GM18520 (cell line): ENCODE measurements around the gene EML2.
A peak's percentile ranks its signal among the peaks of the same experiment; 100 is the strongest.
"Not testable (repeated sequence)": the region's sequence is repeated elsewhere in the genome, so short reads cannot be mapped to it uniquely, and the experiment has no call there.

Experiments used
- ATAC-seq: cut with Tn5 transposase; IDR thresholded peaks from one replicate; pipeline ENCODE4 v1.9.1; 2021; ENCODE audit not compliant: unreplicated experiment

The EML2 gene, protein sequence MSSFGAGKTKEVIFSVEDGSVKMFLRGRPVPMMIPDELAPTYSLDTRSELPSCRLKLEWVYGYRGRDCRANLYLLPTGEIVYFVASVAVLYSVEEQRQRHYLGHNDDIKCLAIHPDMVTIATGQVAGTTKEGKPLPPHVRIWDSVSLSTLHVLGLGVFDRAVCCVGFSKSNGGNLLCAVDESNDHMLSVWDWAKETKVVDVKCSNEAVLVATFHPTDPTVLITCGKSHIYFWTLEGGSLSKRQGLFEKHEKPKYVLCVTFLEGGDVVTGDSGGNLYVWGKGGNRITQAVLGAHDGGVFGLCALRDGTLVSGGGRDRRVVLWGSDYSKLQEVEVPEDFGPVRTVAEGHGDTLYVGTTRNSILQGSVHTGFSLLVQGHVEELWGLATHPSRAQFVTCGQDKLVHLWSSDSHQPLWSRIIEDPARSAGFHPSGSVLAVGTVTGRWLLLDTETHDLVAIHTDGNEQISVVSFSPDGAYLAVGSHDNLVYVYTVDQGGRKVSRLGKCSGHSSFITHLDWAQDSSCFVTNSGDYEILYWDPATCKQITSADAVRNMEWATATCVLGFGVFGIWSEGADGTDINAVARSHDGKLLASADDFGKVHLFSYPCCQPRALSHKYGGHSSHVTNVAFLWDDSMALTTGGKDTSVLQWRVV

DNA sequence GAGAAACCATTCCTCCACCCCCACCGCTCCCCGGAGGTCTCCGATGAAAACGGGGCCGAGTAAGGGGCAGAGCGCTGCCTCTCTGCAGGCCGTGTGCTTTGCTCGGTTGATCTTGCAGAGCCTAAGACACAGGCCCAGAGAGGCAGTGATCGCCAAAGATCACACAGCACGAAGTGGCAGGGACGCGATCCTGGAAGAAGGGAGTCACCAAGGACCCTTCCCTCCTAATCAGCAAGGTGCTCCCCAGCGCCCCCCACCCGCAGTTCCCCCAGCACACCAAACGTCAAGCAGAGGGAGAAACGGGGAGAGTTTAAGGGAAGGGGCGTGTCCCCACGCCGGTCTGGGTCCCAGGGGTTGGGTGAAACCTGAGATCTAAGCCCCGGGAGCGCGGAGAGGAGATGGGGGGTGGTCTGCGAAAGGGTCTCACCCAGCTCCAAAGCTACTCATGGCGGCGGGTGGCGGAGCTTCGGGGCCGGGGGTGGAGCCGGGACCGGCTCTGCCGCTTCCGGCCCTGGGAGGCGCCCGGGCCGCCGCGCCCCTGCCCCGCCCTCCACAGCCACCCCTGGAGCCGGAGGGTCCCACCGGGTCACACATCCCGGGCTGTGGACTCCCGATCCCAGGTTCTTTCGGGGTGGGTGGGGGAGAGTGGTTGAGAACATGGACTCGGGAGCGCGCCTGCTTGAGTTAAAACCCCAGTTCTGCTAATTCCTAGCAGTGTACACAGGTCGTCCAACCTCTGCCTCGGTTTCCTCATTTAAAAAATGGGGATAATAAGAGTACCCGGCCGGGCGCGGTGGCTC lies at the start of gene EML2:
TSS of gene EML2 (minus strand) at position 468 of the 800 bp plus-strand sequence. CDS start at position 447, 21 bp downstream.
- ATAC-seq, result no peak

DNA sequence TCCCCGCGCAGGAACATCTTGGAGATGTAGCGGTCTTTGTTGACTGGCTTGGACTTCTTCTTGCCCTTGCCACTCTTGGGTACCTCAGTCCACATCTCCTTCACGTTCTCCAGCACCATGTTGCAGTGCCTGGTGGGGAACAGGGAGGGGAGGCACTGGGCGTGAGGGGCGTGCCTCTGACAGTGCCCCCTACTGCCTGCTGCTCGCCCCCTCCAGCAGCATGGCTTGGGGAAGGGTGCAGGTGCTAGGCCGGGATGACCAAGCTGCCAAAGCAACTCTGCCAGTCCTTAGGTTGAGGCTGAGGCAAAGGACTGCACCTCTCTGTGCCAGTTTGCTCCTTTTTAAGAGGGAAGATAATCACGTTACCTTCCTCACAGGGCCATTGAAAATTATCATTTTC lies 48.4 kb upstream of the EML2 start:
- ATAC-seq, result no peak

GRCh38 chr19:45685045-45685444 lies 45.8 kb upstream of the EML2 start:
- not testable (repeated sequence) for ATAC-seq

- ATAC-seq, result no peak
Measured at GRCh38 chr19:45682908-45683307, 43.7 kb upstream of the EML2 start.

GRCh38 chr19:45682117-45682516 lies 42.9 kb upstream of the EML2 start:
- no peak for ATAC-seq

- ATAC-seq, result peak; percentile 65
Measured at GRCh38 chr19:45681391-45682015, 42.3 kb upstream of the EML2 start.

GRCh38 chr19:45677351-45678230 lies 38.4 kb upstream of the EML2 start:
- ATAC-seq, result no peak

DNA sequence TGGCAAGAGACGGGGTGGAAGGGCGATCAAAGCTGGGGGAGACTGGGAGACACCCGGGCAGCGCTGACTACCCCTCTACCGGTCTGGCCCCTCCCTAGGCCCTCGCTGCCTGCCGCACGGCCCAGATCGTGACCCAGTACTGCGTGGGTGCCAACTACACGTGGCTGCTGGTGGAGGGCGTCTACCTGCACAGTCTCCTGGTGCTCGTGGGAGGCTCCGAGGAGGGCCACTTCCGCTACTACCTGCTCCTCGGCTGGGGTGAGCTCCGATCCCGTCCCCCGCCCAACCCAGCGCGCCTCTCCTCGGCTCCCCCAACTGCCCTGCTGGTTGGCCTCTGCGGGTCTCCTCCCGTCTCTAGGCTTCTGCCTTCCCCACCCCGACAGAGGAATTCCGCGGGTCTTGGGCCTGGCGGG lies 37.7 kb upstream of the EML2 start:
- no peak for ATAC-seq

DNA sequence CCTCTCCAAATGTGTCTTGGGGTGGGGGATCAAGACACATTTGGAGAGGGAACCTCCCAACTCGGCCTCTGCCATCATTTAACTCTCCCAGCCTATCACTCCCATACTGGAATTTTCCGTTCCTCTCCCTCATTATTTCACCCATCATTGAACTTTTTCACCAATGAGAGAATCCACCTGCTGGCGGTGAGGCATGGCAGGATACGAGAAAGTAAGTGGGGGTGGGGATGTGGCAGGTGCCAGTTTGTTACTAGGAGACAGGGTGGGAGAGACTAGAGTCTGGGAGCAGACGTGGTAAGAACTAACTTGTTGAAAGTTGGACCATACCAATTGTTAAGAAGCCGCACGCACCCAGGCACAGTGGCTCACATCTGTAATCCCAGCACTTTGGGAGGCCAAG lies 35.7 kb upstream of the EML2 start:
- ATAC-seq, result no peak

DNA sequence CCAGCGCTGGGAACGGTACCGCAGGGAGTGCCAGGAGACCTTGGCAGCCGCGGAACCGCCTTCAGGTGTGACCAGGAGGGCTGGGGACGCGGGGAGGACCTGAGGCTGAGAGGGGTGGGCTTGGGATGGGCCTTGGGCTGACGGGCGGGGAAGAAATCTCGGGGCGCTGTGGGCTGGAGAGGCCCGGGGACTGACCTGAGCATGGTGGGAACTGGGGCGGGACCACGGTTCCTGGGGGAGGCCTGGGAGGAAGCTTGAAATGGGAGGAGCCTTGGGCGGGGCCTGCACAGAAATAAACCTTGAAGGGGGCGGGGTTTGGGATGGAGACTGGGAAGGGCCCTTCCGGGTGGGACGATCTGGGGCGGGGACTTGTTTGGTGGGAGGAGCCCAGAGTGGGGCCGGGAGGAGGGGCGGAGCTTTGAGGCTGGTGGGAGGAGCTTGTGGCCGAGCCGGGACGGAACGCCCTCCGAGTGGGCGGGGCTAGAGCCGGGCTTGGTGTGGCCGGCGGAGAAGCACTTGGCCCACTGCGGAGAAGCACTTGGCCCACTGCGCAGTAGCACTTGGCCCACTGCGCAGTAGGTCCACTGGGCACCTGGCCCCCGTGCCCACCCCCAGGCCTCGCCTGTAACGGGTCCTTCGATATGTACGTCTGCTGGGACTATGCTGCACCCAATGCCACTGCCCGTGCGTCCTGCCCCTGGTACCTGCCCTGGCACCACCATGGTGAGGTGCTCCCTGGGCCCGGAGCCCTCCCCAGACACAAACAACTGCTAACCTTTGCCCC lies 31.7 kb upstream of the EML2 start:
- peak; percentile 46 for ATAC-seq

DNA sequence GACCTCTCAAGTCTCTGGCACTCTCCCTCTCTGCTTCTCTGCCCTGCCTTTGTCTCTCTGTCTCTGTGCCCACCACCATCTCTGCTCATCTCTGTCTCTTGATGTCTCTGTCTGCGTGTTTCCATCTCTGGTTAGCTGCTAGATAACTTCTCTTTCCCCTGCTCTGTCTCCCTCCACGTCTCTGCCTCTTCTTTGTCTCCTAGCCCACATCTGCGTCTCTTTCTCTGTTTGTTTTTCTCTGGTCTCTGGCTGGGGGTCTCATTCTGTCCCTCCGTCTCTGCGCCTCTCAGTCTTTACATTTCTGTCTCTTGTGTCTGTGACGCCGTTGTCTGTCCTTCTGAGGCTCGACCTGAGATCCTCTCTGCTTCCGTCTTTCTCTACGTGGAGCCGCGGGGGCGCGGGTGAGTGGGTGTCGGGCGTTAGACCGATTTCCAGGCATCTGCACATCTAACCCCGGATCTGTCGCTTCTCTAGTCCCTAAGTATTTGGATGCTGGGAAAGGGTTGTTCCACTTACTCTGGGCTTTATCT lies 29.2 kb upstream of the EML2 start:
- ATAC-seq, result no peak

DNA sequence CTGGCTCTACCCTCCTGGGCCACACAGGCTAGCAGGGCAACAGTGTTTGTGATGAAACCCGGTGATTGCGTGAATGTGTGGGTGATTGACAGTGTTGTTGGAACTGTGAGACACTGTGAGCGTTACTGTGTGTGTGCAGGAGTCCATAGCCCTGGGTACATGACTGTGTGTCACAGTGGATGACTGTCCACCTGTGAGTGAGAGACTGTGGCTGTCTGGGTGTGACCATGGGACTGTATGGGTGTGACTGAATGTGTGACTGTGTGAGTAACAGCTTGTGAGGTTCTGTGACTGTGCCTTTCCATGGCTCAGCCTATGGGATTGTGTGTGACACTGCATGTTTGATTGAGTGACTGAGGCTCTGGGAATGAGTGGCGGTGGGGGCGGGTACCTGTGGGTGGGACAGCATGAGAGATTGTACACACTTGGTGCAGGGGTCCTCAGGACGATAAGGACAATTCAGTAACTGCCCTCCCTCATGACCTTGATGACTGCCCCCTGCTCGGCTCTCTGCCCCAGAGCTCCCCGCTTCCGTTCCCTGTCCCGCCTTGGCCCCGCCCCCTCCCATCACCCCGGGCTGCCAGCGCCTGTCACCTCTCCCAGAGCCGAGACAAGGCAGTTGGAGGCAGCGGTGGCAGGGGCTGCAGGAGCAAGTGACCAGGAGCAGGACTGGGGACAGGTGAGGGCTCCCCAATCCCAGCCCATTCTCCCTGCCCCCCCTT lies 28.6 kb upstream of the EML2 start, which contains the start of gene GIPR:
TSS of gene GIPR (plus strand) at position 602 of the 722 bp plus-strand sequence. CDS start 1,300 bp downstream, outside the sequence.
- no peak for ATAC-seq

GRCh38 chr19:45664575-45664974 lies 25.4 kb upstream of the EML2 start:
- ATAC-seq, result no peak

GRCh38 chr19:45663800-45664199 lies 24.6 kb upstream of the EML2 start:
- no peak for ATAC-seq

- ATAC-seq, result no peak
Measured at GRCh38 chr19:45660636-45661035, 21.4 kb upstream of the EML2 start.

- ATAC-seq, result no peak
Measured at GRCh38 chr19:45659096-45659729, 20.0 kb upstream of the EML2 start.

DNA sequence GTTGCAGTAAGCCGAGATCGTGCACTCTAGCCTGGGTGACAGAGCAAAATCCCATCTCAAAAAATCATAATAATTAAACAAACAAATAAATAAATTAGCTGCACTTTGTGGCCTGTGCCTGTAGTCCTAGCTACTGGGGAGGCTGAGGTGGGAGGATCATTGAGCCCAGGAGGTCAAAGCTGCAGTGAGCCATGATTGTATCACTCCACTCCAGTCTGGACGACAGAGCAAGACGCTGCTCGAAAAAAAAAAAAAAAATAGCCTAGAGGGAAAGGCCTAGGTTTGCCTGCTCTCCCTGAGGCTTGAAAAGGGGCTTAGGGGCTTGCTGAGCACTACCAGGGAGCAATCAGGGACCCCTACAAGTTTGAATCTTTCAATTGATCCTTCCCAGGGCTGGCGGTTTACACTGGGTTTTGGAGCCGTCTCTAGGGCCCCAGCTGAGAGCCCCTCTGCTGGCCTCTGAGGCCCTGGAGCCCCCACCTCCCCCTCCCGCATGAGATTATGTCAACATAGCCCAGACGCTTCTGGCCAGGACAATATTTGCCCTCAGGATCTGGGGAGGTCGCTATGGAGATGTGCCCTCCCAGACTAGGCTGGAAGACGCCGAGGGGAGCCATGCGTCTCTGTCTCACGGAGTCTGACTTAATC lies 18.4 kb upstream of the EML2 start:
- no peak for ATAC-seq
